Neural progenitor cell (in vitro differentiated cells): ENCODE measurements around the gene KIAA0825. TPM values are rescaled to one million over a fixed set of nuclear protein-coding genes. Genes with fewer than 3 reads are reported as not detected.

Experiments used
- DNase-seq: peaks from one replicate; pipeline ENCODE4 v3.0.0-alpha.2; 2016; ENCODE audit warnings: low spot score
- H2AFZ ChIP-seq: fragments of 200-600 bp; sonication (generic); replicated peaks from 2 replicates; pipeline ENCODE4 v1.6.1; 2016; ENCODE audit warnings: antibody characterized with exemption
- H3F3A ChIP-seq: fragments of 200-600 bp; sonication (generic); 2 replicates; pipeline ENCODE4 v1.6.1; 2016; ENCODE audit warnings: antibody characterized with exemption, low read depth
- H3K27ac ChIP-seq: fragments of 200-600 bp; sonication (generic); 2 replicates; pipeline ENCODE4 v1.5.1; 2016; ENCODE audit warnings: mild to moderate bottlenecking
- H3K27me3 ChIP-seq: fragments of 200-600 bp; sonication (generic); 2 replicates; pipeline ENCODE4 v1.6.1; 2016; ENCODE audit warnings: mild to moderate bottlenecking, moderate library complexity
- H3K36me3 ChIP-seq: fragments of 200-600 bp; sonication (generic); 2 replicates; pipeline ENCODE4 v1.5.1; 2016
- H3K4me1 ChIP-seq: fragments of 200-600 bp; sonication (generic); 2 replicates; pipeline ENCODE4 v1.6.1; 2016; ENCODE audit warnings: mixed run types
- H3K4me2 ChIP-seq: fragments of 200-600 bp; sonication (generic); 2 replicates; pipeline ENCODE4 v1.6.1; 2016
- H3K4me3 ChIP-seq: fragments of 200-600 bp; sonication (generic); 2 replicates; pipeline ENCODE4 v1.5.1; 2016
- H3K79me2 ChIP-seq: fragments of 200-600 bp; sonication (generic); 2 replicates; pipeline ENCODE4 v1.6.1; 2016; ENCODE audit warnings: low read depth
- H3K9ac ChIP-seq: fragments of 200-600 bp; sonication (generic); 2 replicates; pipeline ENCODE4 v1.6.1; 2016
- H3K9me3 ChIP-seq: fragments of 200-600 bp; sonication (generic); 2 replicates; pipeline ENCODE4 v1.5.1; 2016; ENCODE audit warnings: low read depth
- H4K20me1 ChIP-seq: fragments of 200-600 bp; sonication (generic); 2 replicates; pipeline ENCODE4 v1.6.1; 2016; ENCODE audit warnings: low read depth
- H3K27ac Mint-ChIP-seq: 3 replicates; pipeline ENCODE4 v1.8.0; 2021; ENCODE audit warnings: mixed read lengths
- H3K27me3 Mint-ChIP-seq: 2 replicates; pipeline ENCODE4 v1.8.0; 2022; ENCODE audit warnings: low read depth, mild to moderate bottlenecking, inconsistent platforms, moderate library complexity, mixed read lengths; ENCODE audit not compliant: insufficient read depth
- H3K36me3 Mint-ChIP-seq: 3 replicates; pipeline ENCODE4 v1.8.0; 2021; ENCODE audit warnings: mixed read lengths
- H3K4me1 Mint-ChIP-seq: 3 replicates; pipeline ENCODE4 v1.8.0; 2021; ENCODE audit warnings: mixed read lengths
- H3K4me3 Mint-ChIP-seq: 3 replicates; pipeline ENCODE4 v1.8.0; 2021; ENCODE audit warnings: mild to moderate bottlenecking, moderate library complexity, mixed read lengths
- H3K9me3 Mint-ChIP-seq: 3 replicates; pipeline ENCODE4 v1.8.0; 2020; ENCODE audit warnings: mixed read lengths
- EZH2 ChIP-seq: fragments of 200-600 bp; sonication (generic); IDR thresholded peaks from 2 replicates; pipeline ENCODE4 v1.6.1; 2017; ENCODE audit warnings: antibody characterized with exemption, mild to moderate bottlenecking, moderate library complexity
- EZH2phosphoT487 ChIP-seq: fragments of 200-600 bp; sonication (generic); IDR thresholded peaks from 2 replicates; pipeline ENCODE4 v1.6.1; 2017; ENCODE audit warnings: antibody characterized with exemption
- total RNA-seq: library from RNA; depleted of rRNA; stranded (reverse); fragments of >200 nt; gene quantifications from 2 replicates; pipeline ENCODE4 v1.2.3, GENCODE V29; 2015; ENCODE audit warnings: low replicate concordance
- TF ChIP-seq, protein P1 (sequence below): fragments of 200-600 bp; sonication (generic); IDR thresholded peaks from 2 replicates; pipeline ENCODE4 v1.5.1; 2017; ENCODE audit warnings: antibody characterized with exemption, mild to moderate bottlenecking

The KIAA0825 gene
- total RNA-seq, 1 donor from 2014 or later: 3.7 TPM

DNA sequence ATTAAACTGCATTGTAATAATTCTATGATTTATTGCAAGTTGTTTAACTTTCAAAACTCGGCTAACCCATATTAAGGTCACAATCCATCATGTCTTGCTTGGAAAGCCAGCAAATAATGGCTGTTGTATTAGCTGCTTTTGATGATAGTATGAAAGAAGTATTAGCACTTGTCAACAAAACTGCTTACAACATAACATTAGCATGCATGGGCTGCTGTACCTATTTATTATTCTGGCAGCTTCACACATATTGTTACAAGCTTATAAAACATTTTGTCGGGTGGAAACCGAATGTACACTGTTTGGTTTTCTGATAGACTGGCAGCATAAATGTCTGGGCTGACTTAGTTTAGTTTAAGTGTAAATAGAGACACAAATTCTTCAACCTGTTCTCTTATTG, 378.3 kb downstream of the KIAA0825 start:
- no peak overlapping the region for H3K4me3 ChIP-seq
- no peak overlapping the region for H2AFZ ChIP-seq
- no peaks in the 10 kb centered on the region for H4K20me1 ChIP-seq
- Mint-ChIP-seq H3K36me3 (no peaks in the 10 kb centered on the region), H3K4me3 (no peak overlapping the region), H3K9me3 (peaks cover 1% of the 10 kb centered on the region), H3K27ac (no peak overlapping the region), H3K4me1 (peaks cover 2% of the 10 kb centered on the region), H3K27me3 (no peaks in the 10 kb centered on the region)
- no peaks in the 10 kb centered on the region for H3F3A ChIP-seq
- H3K27me3 ChIP-seq: no peaks in the 10 kb centered on the region
- no peak overlapping the region for H3K27ac ChIP-seq
- H3K9me3 ChIP-seq: no peaks in the 10 kb centered on the region
- DNase-seq: no peak
- peaks cover 4% of the 10 kb centered on the region for H3K4me1 ChIP-seq
- no peaks in the 10 kb centered on the region for H3K79me2 ChIP-seq
- H3K4me2 ChIP-seq: no peak overlapping the region
- no peaks in the 10 kb centered on the region for H3K36me3 ChIP-seq
- H3K9ac ChIP-seq: no peak overlapping the region
- TF ChIP-seq EZH2: no peak
- TF ChIP-seq EZH2phosphoT487: no peak
- TF ChIP-seq, protein P1, sequence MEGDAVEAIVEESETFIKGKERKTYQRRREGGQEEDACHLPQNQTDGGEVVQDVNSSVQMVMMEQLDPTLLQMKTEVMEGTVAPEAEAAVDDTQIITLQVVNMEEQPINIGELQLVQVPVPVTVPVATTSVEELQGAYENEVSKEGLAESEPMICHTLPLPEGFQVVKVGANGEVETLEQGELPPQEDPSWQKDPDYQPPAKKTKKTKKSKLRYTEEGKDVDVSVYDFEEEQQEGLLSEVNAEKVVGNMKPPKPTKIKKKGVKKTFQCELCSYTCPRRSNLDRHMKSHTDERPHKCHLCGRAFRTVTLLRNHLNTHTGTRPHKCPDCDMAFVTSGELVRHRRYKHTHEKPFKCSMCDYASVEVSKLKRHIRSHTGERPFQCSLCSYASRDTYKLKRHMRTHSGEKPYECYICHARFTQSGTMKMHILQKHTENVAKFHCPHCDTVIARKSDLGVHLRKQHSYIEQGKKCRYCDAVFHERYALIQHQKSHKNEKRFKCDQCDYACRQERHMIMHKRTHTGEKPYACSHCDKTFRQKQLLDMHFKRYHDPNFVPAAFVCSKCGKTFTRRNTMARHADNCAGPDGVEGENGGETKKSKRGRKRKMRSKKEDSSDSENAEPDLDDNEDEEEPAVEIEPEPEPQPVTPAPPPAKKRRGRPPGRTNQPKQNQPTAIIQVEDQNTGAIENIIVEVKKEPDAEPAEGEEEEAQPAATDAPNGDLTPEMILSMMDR: no peak

GRCh38 chr5:94239266-94239665, 379.1 kb downstream of the KIAA0825 start:
- H3K9me3 Mint-ChIP-seq: peaks cover 6% of the 10 kb centered on the region
- Histone ChIP-seq H3K27ac (no peak overlapping the region), H3K4me2 (no peak overlapping the region)

GRCh38 chr5:94234987-94235386, 383.4 kb downstream of the KIAA0825 start:
- Mint-ChIP-seq H3K27ac (no peak overlapping the region), H3K4me1 (no peaks in the 10 kb centered on the region), H3K27me3 (no peaks in the 10 kb centered on the region), H3K9me3 (peaks cover 9% of the 10 kb centered on the region), H3K36me3 (no peaks in the 10 kb centered on the region), H3K4me3 (no peak overlapping the region)
- no peak for DNase-seq
- Histone ChIP-seq H3K4me1 (no peaks in the 10 kb centered on the region), H3K27me3 (no peaks in the 10 kb centered on the region), H3K4me3 (no peak overlapping the region), H3K9ac (no peak overlapping the region), H4K20me1 (no peaks in the 10 kb centered on the region), H3K27ac (no peak overlapping the region), H3F3A (no peaks in the 10 kb centered on the region), H3K9me3 (no peaks in the 10 kb centered on the region), H3K36me3 (no peaks in the 10 kb centered on the region), H3K79me2 (no peaks in the 10 kb centered on the region), H2AFZ (no peak overlapping the region), H3K4me2 (no peak overlapping the region)
- TF ChIP-seq EZH2 (no peak), EZH2phosphoT487 (no peak)
- TF ChIP-seq, protein P1: no peak

More at GRCh38 chr5:94239266-94239665, 379.1 kb downstream of the KIAA0825 start:
- Histone ChIP-seq H2AFZ (no peak overlapping the region), H3K79me2 (no peaks in the 10 kb centered on the region), H3F3A (no peaks in the 10 kb centered on the region), H3K4me3 (no peak overlapping the region), H3K4me1 (peaks cover 4% of the 10 kb centered on the region), H3K27me3 (no peaks in the 10 kb centered on the region), H3K9ac (no peak overlapping the region), H3K9me3 (no peaks in the 10 kb centered on the region), H3K36me3 (no peaks in the 10 kb centered on the region), H4K20me1 (no peaks in the 10 kb centered on the region)
- H3K27me3 Mint-ChIP-seq: no peaks in the 10 kb centered on the region
- H3K36me3 Mint-ChIP-seq: no peaks in the 10 kb centered on the region
- DNase-seq: no peak
- H3K4me3 Mint-ChIP-seq: no peak overlapping the region
- no peak overlapping the region for H3K27ac Mint-ChIP-seq
- H3K4me1 Mint-ChIP-seq: peaks cover 2% of the 10 kb centered on the region
- TF ChIP-seq, protein P1: no peak
- TF ChIP-seq EZH2phosphoT487: no peak
- TF ChIP-seq EZH2: no peak
